ACC112 (cell line): Measurements from ENCODE around the gene IL13.
"Not testable (repeated sequence)": the region's sequence is repeated elsewhere in the genome, so short reads cannot be mapped to it uniquely, and the experiment has no call there.

ENCODE experiments used
- H2AFZ ChIP-seq: fragments of 200-600 bp; sonication (generic); one replicate; pipeline ENCODE4 v1.6.0; 2017; ENCODE audit warnings: antibody characterized with exemption, low read length; ENCODE audit not compliant: unreplicated experiment
- H3K27ac ChIP-seq: fragments of 200-600 bp; sonication (generic); 2 replicates; pipeline ENCODE4 v1.5.1; 2014; ENCODE audit warnings: low read depth, mild to moderate bottlenecking, antibody characterized with exemption, low read length, moderate library complexity
- H3K27me3 ChIP-seq: fragments of 200-600 bp; sonication (generic); 2 replicates; pipeline ENCODE4 v1.6.1; 2014; ENCODE audit warnings: mild to moderate bottlenecking, antibody characterized with exemption, low read length, moderate library complexity, mixed read lengths; ENCODE audit not compliant: insufficient read depth
- H3K36me3 ChIP-seq: fragments of 200-600 bp; sonication (generic); 2 replicates; pipeline ENCODE4 v1.6.1; 2016; ENCODE audit warnings: mild to moderate bottlenecking, antibody characterized with exemption, low read length, moderate library complexity, mixed read lengths; ENCODE audit not compliant: insufficient read depth
- H3K4me1 ChIP-seq: fragments of 200-600 bp; sonication (generic); one replicate; pipeline ENCODE4 v1.6.1; 2016; ENCODE audit warnings: low read length, mixed read lengths; ENCODE audit not compliant: insufficient read depth, unreplicated experiment, control insufficient read depth
- H3K4me3 ChIP-seq: fragments of 200-600 bp; sonication (generic); 2 replicates; pipeline ENCODE4 v1.5.1; 2014; ENCODE audit warnings: mild to moderate bottlenecking, low read depth, low read length
- H3K79me2 ChIP-seq: fragments of 200-600 bp; sonication (generic); one replicate; pipeline ENCODE4 v1.6.0; 2016; ENCODE audit warnings: low read length; ENCODE audit not compliant: control insufficient read depth, unreplicated experiment, insufficient read depth

IL13 gene

DNA sequence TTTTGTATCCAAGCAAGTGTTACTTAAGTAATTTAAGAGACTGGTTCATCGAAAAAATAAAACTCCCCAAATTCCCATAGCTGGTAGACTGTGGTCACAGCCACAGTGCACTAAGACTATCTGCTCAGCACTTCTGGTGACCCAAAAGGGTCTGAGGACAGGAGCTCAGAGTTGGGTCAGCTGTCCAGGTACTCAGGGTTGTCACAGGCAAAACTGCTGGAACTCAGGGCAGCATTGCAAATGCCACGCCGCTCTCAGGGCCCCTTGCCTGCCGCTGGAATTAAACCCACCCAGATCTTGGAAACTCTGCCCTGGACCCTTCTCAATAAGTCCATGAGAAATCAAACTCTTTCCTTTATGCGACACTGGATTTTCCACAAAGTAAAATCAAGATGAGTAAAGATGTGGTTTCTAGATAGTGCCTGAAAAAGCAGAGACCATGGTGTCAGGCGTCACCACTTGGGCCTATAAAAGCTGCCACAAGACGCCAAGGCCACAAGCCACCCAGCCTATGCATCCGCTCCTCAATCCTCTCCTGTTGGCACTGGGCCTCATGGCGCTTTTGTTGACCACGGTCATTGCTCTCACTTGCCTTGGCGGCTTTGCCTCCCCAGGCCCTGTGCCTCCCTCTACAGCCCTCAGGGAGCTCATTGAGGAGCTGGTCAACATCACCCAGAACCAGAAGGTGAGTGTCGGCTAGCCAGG, at the start of gene IL13:
Gene IL13 (plus strand): TSS at position 498 of the 705 bp plus-strand sequence. CDS start 14 bp downstream, at position 512.
- H3K27ac ChIP-seq, result no peak within 1 kb of the TSS
- no peak within 1 kb of the TSS for H3K4me3 ChIP-seq
- no peaks in the 10 kb centered on the region for H3K79me2 ChIP-seq
- no peaks in the 10 kb centered on the region for H3K4me1 ChIP-seq
- no peaks in the 10 kb centered on the region for H3K36me3 ChIP-seq
- H3K27me3 ChIP-seq, result no peaks in the 10 kb centered on the region; the same call in 1 of the 2 replicates
- H2AFZ ChIP-seq, result no peak within 1 kb of the TSS

DNA sequence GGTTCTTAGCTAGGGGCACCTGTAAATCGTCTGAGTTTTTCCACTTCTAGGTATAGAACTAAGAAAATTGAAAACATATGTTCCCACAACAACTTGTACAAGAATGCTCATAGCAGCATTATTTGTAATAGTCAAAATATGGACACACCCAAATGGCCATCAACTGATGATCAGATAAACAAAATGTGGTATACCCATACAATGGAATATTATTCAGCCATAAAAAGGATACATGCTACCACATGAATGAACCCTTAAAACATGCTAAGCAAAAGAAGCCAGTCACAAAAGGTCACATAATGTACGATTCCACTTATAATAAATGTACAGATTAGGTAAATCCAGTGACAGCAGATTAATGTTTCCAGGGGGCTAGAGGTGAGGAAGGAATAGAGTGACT, 46.0 kb upstream of the IL13 start:
- peaks cover 45% of the 10 kb centered on the region for H3K36me3 ChIP-seq
- H2AFZ ChIP-seq, result no peak overlapping the region
- H3K4me3 ChIP-seq, result no peak overlapping the region
- H3K4me1 ChIP-seq, result no peaks in the 10 kb centered on the region
- no peaks in the 10 kb centered on the region for H3K79me2 ChIP-seq
- H3K27me3 ChIP-seq, result no peaks in the 10 kb centered on the region
- H3K27ac ChIP-seq, result no peak overlapping the region

DNA sequence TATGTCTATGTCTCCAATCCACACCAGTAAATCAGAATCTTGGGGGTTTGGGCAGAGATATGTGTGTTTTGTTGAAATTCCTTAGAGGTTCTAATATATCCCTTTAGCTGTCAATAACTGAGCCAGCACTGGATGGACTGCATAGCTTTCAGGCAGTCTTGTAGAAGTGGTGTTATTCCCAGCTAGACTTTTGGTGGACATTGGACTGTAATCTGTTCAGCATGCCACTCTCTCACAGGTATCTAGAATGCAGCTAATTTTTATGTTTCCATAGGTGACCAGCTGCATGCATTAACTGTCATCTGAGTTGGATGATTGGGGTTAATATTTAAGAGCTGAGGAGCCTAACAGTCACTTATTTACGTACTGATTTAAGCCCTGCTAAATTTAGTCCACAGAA, 45.1 kb upstream of the IL13 start:
- no peaks in the 10 kb centered on the region for H3K27me3 ChIP-seq
- H3K27ac ChIP-seq, result no peak overlapping the region
- H3K4me1 ChIP-seq, result no peaks in the 10 kb centered on the region
- H3K79me2 ChIP-seq, result no peaks in the 10 kb centered on the region
- H3K4me3 ChIP-seq, result no peak overlapping the region
- no peak overlapping the region for H2AFZ ChIP-seq
- H3K36me3 ChIP-seq, result peaks cover 47% of the 10 kb centered on the region

DNA sequence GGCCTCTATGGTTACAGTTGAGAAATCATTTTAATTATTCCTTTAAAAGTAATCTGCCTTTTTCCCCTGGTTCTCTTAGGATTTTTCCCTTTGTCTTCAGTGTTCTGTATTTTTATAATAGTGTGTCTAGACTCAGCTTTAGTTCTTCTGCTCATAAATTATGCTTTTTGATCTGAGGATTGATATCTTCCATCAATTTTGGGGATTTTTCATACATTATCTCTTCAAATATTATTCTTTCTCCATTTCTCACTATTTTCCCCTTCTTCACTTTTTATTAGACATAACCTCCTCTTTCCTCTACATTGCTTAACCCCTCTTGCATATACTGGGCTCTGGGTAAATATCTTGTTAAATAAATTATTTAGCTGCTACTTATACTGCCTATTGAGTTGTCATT, 36.3 kb upstream of the IL13 start:
- peaks cover 17% of the 10 kb centered on the region for H3K36me3 ChIP-seq

DNA sequence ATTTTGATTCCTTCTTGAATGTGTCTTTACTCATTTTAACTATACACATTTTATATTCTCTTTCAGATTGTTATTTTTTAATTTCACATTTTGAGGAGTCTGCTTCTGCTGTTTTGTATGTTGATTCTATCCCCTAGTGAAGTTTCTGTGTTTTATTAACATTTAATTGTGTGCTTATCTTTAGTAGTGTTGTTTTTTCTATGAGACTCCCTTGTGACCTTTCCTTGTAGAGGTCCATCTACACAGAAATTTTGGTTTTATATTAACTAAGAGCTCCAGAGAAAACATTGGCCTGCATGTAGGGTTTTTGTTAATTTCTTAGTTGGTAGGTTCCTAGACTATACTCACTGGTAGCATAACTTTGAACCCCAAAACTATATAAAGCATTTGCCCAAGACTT, 35.4 kb upstream of the IL13 start:
- Histone ChIP-seq H3K27ac (no peak overlapping the region), H3K4me3 (no peak overlapping the region), H3K27me3 (no peaks in the 10 kb centered on the region), H2AFZ (no peak overlapping the region), H3K4me1 (no peaks in the 10 kb centered on the region), H3K36me3 (peaks cover 12% of the 10 kb centered on the region; the same call in 1 of the 2 replicates), H3K79me2 (no peaks in the 10 kb centered on the region)

More for the DNA sequence above, 36.3 kb upstream of the IL13 start:
- Histone ChIP-seq H3K27me3 (no peaks in the 10 kb centered on the region), H3K27ac (no peak overlapping the region), H3K4me3 (no peak overlapping the region), H3K79me2 (no peaks in the 10 kb centered on the region), H3K4me1 (no peaks in the 10 kb centered on the region), H2AFZ (no peak overlapping the region)

DNA sequence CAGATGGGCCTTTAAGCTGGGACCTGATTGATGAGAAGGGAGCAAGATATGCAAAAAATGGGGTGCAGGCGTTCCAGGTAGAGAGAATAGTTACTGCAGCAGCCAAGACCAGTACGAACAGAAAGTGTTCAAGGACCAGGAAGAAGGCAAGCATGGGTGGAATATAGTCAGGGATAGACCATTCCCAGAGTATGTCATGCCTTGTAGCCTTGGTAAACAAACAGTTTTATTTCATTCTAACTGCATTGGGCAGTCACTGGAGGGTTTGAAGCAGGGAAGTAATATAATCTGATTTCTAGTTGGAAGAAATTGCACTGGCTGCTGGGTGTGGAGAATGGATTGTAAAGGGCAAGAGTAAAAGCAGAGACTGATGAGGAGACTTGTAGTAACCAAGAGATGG, 30.5 kb upstream of the IL13 start:
- Histone ChIP-seq H3K36me3 (no peaks in the 10 kb centered on the region), H2AFZ (no peak overlapping the region), H3K27me3 (no peaks in the 10 kb centered on the region), H3K4me3 (no peak overlapping the region), H3K27ac (no peak overlapping the region), H3K4me1 (no peaks in the 10 kb centered on the region), H3K79me2 (no peaks in the 10 kb centered on the region)

DNA sequence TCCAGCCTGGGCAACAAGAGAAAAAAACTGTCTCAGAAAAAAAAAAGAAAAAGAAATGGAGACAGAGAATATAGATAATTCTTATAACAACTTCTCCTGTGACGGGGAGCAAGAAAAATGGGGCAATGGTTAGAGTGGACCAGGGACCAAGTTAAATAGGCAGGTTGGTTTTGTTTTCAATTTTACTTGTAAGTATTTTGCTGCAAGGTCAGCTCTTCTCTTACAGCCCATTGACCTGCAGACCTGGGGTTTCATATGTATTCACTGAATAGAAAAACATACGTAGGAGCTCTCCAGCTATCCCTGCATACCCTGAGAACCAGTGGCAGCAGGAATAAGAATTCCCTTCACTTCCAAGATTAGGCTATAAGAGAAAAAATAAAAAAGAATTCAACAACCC, 29.2 kb upstream of the IL13 start:
- H3K27ac ChIP-seq, result no peak overlapping the region

DNA sequence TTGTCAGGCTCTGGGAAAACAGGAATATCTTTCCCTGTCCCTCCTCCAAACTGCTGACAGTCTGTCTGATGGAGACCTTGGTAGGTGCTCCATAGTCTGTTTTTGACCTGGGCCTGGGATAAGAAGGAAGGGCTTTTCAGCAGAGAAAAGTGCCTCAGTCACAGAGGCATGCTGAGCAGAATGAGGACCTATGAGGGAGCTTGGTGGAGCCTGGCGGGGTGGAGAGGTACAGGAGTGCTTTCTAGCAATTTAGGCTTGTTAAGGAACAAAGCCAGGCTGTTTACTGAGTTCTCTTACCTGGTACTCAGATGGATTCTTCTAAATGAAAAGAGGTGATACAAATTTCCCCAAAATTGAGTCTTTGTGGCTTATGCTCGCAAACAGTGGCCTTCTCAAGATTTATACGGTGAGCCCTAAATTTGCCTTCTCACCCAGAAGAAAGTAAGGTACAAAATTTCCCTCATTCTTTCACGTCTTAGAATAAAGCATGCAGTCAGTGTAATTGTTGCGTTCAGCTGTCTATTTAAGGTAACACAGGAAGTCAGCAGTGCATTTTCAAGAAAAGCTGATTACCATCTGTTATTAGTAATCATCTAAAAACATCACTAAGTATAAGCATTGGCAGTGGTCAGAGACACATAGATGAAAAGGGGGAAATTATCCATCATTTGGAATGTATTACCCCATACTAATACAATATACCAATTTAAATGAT, 28.6 kb upstream of the IL13 start:
- no peaks in the 10 kb centered on the region for H3K27me3 ChIP-seq
- no peak overlapping the region for H3K27ac ChIP-seq
- no peaks in the 10 kb centered on the region for H3K36me3 ChIP-seq
- H3K79me2 ChIP-seq, result no peaks in the 10 kb centered on the region
- H3K4me3 ChIP-seq, result no peak overlapping the region
- H2AFZ ChIP-seq, result no peak overlapping the region
- no peaks in the 10 kb centered on the region for H3K4me1 ChIP-seq

More for the DNA sequence above, 29.2 kb upstream of the IL13 start:
- no peak overlapping the region for H3K4me3 ChIP-seq
- H3K4me1 ChIP-seq, result no peaks in the 10 kb centered on the region
- H3K27me3 ChIP-seq, result no peaks in the 10 kb centered on the region
- H2AFZ ChIP-seq, result no peak overlapping the region
- no peaks in the 10 kb centered on the region for H3K79me2 ChIP-seq
- no peaks in the 10 kb centered on the region for H3K36me3 ChIP-seq

DNA sequence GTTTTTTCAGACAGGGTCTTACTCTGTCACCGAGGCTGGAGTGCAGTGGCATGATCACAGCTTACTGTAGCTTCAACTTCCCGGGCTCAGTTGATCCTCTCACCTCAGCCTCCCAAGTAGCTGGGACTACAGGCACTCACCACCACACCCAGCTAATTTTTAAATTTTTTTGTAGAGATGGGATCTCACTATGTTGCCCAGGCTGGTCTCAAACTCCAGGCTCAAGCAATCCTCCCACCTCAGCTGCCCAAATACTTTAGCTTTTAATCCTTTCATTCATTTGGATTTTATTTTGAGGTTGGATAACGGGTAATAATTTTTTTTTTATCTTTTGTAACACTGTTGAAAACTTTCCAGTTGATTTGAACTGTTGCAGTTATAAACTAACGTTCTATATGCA, 24.4 kb upstream of the IL13 start:
- not testable (repeated sequence) for H2AFZ ChIP-seq

DNA sequence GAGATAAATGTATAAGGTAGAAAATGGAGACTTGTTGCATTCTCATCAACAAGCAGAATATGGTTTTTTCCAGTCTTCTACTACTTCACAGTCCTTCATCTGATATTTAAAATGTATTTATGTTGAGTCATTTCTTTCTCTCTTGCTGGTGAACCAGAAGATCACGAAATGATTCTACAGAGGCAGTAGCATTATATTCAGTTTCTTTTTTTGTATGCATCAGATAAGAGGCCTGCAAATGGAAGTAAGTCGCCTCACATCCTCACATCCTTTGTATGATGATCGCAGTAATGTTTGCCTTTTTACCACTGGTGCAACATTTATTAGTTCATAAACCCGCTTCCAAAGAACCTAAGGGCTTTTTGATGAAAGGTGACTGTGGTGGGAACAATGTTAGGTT, 22.1 kb upstream of the IL13 start:
- H3K27ac ChIP-seq, result no peak overlapping the region
- no peak overlapping the region for H3K4me3 ChIP-seq
- no peaks in the 10 kb centered on the region for H3K79me2 ChIP-seq
- H3K4me1 ChIP-seq, result no peaks in the 10 kb centered on the region
- H2AFZ ChIP-seq, result no peak overlapping the region
- H3K27me3 ChIP-seq, result no peaks in the 10 kb centered on the region
- peaks cover 17% of the 10 kb centered on the region; the same call in 1 of the 2 replicates for H3K36me3 ChIP-seq

More for the DNA sequence above, 24.4 kb upstream of the IL13 start:
- not testable (repeated sequence) for H3K27ac ChIP-seq, H3K27me3 ChIP-seq, H3K4me3 ChIP-seq, H3K79me2 ChIP-seq, H3K4me1 ChIP-seq
- H3K36me3 ChIP-seq, result peaks cover 16% of the 10 kb centered on the region; the same call in 1 of the 2 replicates

DNA sequence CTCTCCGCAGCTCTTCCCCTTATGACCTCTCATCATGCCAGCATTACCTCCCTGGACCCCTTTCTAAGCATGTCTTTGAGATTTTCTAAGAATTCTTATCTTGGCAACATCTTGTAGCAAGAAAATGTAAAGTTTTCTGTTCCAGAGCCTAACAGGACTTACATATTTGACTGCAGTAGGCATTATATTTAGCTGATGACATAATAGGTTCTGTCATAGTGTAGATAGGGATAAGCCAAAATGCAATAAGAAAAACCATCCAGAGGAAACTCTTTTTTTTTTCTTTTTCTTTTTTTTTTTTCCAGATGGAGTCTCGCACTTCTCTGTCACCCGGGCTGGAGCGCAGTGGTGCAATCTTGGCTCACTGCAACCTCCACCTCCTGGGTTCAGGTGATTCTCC, 20.7 kb upstream of the IL13 start:
- H3K36me3 ChIP-seq, result peaks cover 17% of the 10 kb centered on the region; the same call in 1 of the 2 replicates
- no peak overlapping the region for H3K27ac ChIP-seq
- H3K27me3 ChIP-seq, result no peaks in the 10 kb centered on the region
- H3K79me2 ChIP-seq, result no peaks in the 10 kb centered on the region
- H3K4me1 ChIP-seq, result no peaks in the 10 kb centered on the region
- no peak overlapping the region for H2AFZ ChIP-seq
- H3K4me3 ChIP-seq, result no peak overlapping the region
